HEK293 (cell line): ENCODE results near the gene USP26.
"Not testable (repeated sequence)": the region's sequence is repeated elsewhere in the genome, so short reads cannot be mapped to it uniquely, and the experiment has no call there.

ENCODE experiments used
- CTCF ChIA-PET: fragments of 350-600 bp; formaldehyde crosslinking; extraction: SDS; loops from one replicate; lab custom pipeline; 2021; ENCODE audit warnings: antibody characterized with exemption; lab: Yijun Ruan, JAX
- POLR2A ChIA-PET: fragments of 300-600 bp; formaldehyde crosslinking; extraction: SDS; loops from one replicate; lab custom pipeline; 2020; ENCODE audit warnings: antibody characterized with exemption, inconsistent platforms; lab: Yijun Ruan, JAX
- H3K27ac ChIP-seq: fragments of 200-500 bp; sonication (Bioruptor generic); 2 replicates; pipeline ENCODE4 v1.5.1; 2014; ENCODE audit warnings: low read depth, low read length, control low read depth, inconsistent platforms; ENCODE audit errors: extremely low read depth
- H3K36me3 ChIP-seq, 2 experiments: fragments of 200-500 bp in 1 of 2; sonication (Bioruptor generic) in 1 of 2; 1 replicate in 1 of 2; 2 replicates in 1 of 2; pipeline ENCODE4 v1.5.1; 2014 to 2017; ENCODE audit warnings: inconsistent platforms in 2 of 2, low read length in 2 of 2; ENCODE audit not compliant: control insufficient read depth in 2 of 2, insufficient read depth in 1 of 2
- H3K4me1 ChIP-seq: fragments of 200-500 bp; sonication (Bioruptor generic); 2 replicates; pipeline ENCODE4 v1.5.1; 2014; ENCODE audit warnings: mild to moderate bottlenecking, low read length, inconsistent platforms; ENCODE audit not compliant: control insufficient read depth, insufficient read depth
- H3K4me3 ChIP-seq: 2 replicates; pipeline ENCODE4 v1.5.1; 2011; ENCODE audit warnings: low read depth, mild to moderate bottlenecking, control low read depth, low read length, moderate library complexity
- H3K9me3 ChIP-seq: fragments of 200-500 bp; sonication (Bioruptor generic); 2 replicates; pipeline ENCODE4 v1.5.1; 2014; ENCODE audit warnings: low read depth, low read length, inconsistent platforms; ENCODE audit not compliant: control insufficient read depth, insufficient read depth
- EGR2 ChIP-seq: fragments of 450-650 bp; formaldehyde crosslinking; IDR thresholded peaks from 2 replicates; pipeline ENCODE4 v1.5.1; 2016; ENCODE audit warnings: low read depth, missing biosample characterization, missing genetic modification characterization
- KLF8 ChIP-seq: fragments of 450-650 bp; formaldehyde crosslinking; IDR thresholded peaks from 2 replicates; pipeline ENCODE4 v1.5.1; 2016; ENCODE audit warnings: missing biosample characterization, missing genetic modification characterization
- OSR2 ChIP-seq: fragments of 450-650 bp; formaldehyde crosslinking; IDR thresholded peaks from 2 replicates; pipeline ENCODE4 v1.5.1; 2016; ENCODE audit warnings: missing biosample characterization, missing genetic modification characterization
- SCRT2 ChIP-seq: fragments of 450-650 bp; formaldehyde crosslinking; IDR thresholded peaks from 2 replicates; pipeline ENCODE4 v1.5.1; 2016; ENCODE audit warnings: missing biosample characterization, missing genetic modification characterization
- ZBTB8A ChIP-seq: fragments of 450-650 bp; formaldehyde crosslinking; IDR thresholded peaks from 2 replicates; pipeline ENCODE4 v1.5.1; 2016; ENCODE audit warnings: missing biosample characterization, missing genetic modification characterization
- ZFP41 ChIP-seq: fragments of 450-650 bp; formaldehyde crosslinking; IDR thresholded peaks from 2 replicates; pipeline ENCODE4 v1.5.1; 2016; ENCODE audit warnings: missing biosample characterization, missing genetic modification characterization, borderline replicate concordance
- ZNF133 ChIP-seq: fragments of 450-650 bp; formaldehyde crosslinking; IDR thresholded peaks from 2 replicates; pipeline ENCODE4 v1.5.1; 2016; ENCODE audit warnings: missing biosample characterization, missing genetic modification characterization
- ZNF16 ChIP-seq: fragments of 450-650 bp; formaldehyde crosslinking; IDR thresholded peaks from 2 replicates; pipeline ENCODE4 v1.5.1; 2016; ENCODE audit warnings: low read depth, missing biosample characterization, missing genetic modification characterization
- ZNF624 ChIP-seq: fragments of 450-650 bp; formaldehyde crosslinking; IDR thresholded peaks from 2 replicates; pipeline ENCODE4 v1.5.1; 2017; ENCODE audit warnings: missing biosample characterization, missing genetic modification characterization
- ZNF76 ChIP-seq: fragments of 450-650 bp; formaldehyde crosslinking; IDR thresholded peaks from 2 replicates; pipeline ENCODE4; 2016; ENCODE audit warnings: low read depth, missing biosample characterization, missing genetic modification characterization, borderline replicate concordance
- TF ChIP-seq, protein P1 (sequence below): IDR thresholded peaks from 2 replicates; pipeline ENCODE4 v1.6.1; 2011; ENCODE audit warnings: mild to moderate bottlenecking, low read depth, low read length, borderline replicate concordance
- TF ChIP-seq, protein P2 (sequence below): fragments of 450-650 bp; formaldehyde crosslinking; IDR thresholded peaks from 2 replicates; pipeline ENCODE4; 2016; ENCODE audit warnings: missing biosample characterization, missing genetic modification characterization

The USP26 gene

DNA sequence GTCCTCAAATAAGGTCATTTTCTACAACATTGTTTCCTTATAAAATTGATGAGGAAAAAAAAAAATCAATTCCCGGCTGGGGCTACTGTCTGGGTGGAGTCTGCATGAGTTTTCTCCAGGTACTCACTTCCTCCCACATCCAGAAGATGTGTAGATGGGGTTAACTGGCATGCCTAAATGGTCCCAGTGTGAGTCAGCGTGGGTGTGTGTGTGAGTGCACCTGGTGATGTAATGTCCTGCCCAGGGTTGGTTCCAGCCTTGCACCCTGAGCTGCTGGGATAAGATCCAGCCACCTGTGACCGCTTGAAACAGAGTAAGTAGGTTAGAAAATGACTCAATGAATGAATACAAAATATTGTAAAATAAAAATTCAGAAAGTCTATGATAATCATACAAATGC is 11.1 kb downstream of the USP26 start:
- Histone ChIP-seq H3K36me3 (no peaks in the 10 kb centered on the region), H3K4me3 (no peak overlapping the region), H3K9me3 (no peaks in the 10 kb centered on the region), H3K4me1 (no peaks in the 10 kb centered on the region), H3K27ac (no peak overlapping the region)
- ChIA-PET CTCF (no interaction called here), POLR2A (no interaction called here)
- TF ChIP-seq, protein P1, sequence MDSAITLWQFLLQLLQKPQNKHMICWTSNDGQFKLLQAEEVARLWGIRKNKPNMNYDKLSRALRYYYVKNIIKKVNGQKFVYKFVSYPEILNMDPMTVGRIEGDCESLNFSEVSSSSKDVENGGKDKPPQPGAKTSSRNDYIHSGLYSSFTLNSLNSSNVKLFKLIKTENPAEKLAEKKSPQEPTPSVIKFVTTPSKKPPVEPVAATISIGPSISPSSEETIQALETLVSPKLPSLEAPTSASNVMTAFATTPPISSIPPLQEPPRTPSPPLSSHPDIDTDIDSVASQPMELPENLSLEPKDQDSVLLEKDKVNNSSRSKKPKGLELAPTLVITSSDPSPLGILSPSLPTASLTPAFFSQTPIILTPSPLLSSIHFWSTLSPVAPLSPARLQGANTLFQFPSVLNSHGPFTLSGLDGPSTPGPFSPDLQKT, result no peak
- TF ChIP-seq SCRT2 (tag by site-specific recombination), result 0 out of 2 replicates have a peak, but pooled peaks have one; percentile 12

DNA sequence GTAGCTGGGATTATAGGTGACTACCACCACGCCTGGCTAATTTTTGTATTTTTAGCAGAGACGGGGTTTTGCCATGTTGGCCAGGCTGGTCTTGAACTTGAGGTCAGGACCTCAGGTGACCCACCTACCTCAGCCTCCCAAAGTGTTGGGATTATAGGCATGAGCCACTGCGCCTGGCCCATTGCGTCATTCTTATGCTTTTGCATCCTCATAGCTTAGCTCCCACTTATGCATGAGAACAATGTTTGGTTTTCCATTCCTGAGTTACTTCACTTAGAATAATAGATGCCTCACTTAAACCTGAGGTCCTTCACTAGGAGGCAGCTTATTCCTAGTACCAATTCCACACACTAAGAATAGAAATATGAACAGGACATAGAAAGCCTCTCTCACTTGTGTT is 11.9 kb downstream of the USP26 start:
- H3K9me3 ChIP-seq, H3K4me1 ChIP-seq, H3K4me3 ChIP-seq, POLR2A ChIA-PET, H3K27ac ChIP-seq, H3K36me3 ChIP-seq: not testable (repeated sequence)
- CTCF ChIA-PET, result interaction anchor here (0.6 to 0.8 kb wide), 3 partner anchors 1080 to 1697 kb away, joined by 3 to 4 read pairs (median 3); no protein-coding TSS in a partner anchor

DNA sequence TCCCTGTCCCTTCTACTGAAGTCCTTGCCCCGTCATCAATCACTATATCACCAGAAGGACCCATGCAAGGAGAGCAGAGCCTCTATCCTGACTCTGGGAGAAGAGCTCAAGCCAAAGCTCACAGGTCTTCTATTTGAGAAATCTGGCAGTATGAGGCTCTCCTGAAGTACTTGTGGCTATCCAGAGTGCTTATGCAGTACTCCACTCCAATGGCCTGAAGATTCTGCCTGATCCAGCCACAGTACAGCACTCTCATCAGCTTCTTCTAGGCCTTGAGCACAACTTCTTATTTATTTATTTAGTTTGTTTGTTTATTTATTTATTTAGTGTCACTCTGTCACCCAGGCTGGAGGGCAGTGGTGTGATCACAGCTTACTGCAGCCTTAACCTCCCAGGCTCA is 13.0 kb downstream of the USP26 start:
- Histone ChIP-seq H3K9me3 (no peaks in the 10 kb centered on the region), H3K27ac (no peak overlapping the region), H3K4me1 (no peaks in the 10 kb centered on the region), H3K4me3 (no peak overlapping the region), H3K36me3 (no peaks in the 10 kb centered on the region)
- CTCF ChIA-PET, result no interaction called here
- TF ChIP-seq KLF8 (tag by site-specific recombination), result no peak
- no peak for TF ChIP-seq ZNF76 (tag by site-specific recombination)
- TF ChIP-seq ZBTB8A, result no peak
- TF ChIP-seq ZNF624 (tag by site-specific recombination), result no peak
- TF ChIP-seq SCRT2 (tag by site-specific recombination), result no peak
- TF ChIP-seq ZFP41, result no peak
- TF ChIP-seq EGR2, result no peak
- TF ChIP-seq OSR2 (tag by site-specific recombination), result no peak
- no peak for TF ChIP-seq ZNF16 (tag by site-specific recombination)
- POLR2A ChIA-PET, result no interaction called here

DNA sequence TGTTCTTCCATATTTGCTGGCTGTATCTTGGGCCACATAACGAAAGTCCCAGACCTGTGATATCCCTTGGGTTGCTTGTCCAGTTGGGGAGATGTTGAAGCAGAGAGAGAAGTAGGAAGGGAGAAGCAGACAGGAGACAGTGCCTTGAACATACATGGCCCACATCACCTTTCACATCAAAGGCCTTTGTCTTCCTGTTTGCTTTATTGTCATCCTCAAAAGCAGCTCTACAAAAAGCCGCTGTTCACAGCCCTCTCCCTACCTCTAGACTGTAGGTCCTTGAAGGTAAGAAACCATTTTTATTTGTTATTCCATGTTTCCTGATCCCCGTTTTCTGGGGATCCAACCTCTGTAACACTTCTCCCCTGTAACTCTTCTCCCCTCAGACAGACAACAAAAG is 14.9 kb downstream of the USP26 start:
- CTCF ChIA-PET, result interaction anchor here (0.6 to 0.7 kb wide), 3 partner anchors 11 to 105 kb away, joined by 3 read pairs; no protein-coding TSS in a partner anchor

DNA sequence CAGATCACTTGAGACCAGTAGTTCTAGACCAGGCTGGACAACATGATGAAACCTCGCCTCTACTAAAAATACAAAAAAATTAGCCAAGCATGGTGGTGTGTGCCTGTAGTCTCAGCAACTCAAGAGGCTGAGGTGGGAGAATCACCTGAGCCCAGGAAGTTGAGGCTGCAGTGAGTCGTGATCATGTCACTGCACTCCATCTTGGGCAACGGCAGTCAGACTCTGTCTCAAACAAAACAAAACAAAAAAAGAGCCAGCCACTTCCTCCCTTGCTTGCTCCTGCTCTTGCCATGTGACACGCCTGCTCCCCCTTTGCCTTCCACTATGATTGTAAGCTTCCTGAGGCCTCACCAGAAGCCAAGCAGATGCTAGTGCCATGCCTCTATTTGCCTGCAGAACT is 19.1 kb downstream of the USP26 start:
- H3K36me3 ChIP-seq, CTCF ChIA-PET, H3K4me3 ChIP-seq, H3K9me3 ChIP-seq, H3K27ac ChIP-seq, H3K4me1 ChIP-seq: not testable (repeated sequence)
- POLR2A ChIA-PET, result interaction anchor here (0.5 kb wide), 1 partner anchor 833 kb away, joined by 3 read pairs; no protein-coding TSS in a partner anchor

More for the DNA sequence above, 14.9 kb downstream of the USP26 start:
- TF ChIP-seq, protein P2, sequence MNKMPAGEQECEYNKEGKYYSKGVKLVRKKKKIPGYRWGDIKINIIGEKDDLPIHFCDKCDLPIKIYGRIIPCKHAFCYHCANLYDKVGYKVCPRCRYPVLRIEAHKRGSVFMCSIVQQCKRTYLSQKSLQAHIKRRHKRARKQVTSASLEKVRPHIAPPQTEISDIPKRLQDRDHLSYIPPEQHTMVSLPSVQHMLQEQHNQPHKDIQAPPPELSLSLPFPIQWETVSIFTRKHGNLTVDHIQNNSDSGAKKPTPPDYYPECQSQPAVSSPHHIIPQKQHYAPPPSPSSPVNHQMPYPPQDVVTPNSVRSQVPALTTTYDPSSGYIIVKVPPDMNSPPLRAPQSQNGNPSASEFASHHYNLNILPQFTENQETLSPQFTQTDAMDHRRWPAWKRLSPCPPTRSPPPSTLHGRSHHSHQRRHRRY (tag by site-specific recombination), result no peak
- no peak for TF ChIP-seq ZNF133
- Histone ChIP-seq H3K36me3 (no peaks in the 10 kb centered on the region), H3K9me3 (no peaks in the 10 kb centered on the region), H3K4me3 (no peak overlapping the region), H3K27ac (no peak overlapping the region), H3K4me1 (no peaks in the 10 kb centered on the region)
- POLR2A ChIA-PET, result no interaction called here
